Stimulated activated CD8-positive, alpha-beta memory T cell treated with anti-CD3 and anti-CD28 coated beads, Interleukin-2, amount 100 ng/mL, for 1 hour (primary cell): Measurements from ENCODE around the gene ABCB4.

Source experiments
- DNase-seq, 2 donors: peaks; one replicate each; pipeline ENCODE4 v3.0.0-alpha.2; 2020; ENCODE audit warnings: low read depth in 2 of 2

ABCB4 gene

DNA sequence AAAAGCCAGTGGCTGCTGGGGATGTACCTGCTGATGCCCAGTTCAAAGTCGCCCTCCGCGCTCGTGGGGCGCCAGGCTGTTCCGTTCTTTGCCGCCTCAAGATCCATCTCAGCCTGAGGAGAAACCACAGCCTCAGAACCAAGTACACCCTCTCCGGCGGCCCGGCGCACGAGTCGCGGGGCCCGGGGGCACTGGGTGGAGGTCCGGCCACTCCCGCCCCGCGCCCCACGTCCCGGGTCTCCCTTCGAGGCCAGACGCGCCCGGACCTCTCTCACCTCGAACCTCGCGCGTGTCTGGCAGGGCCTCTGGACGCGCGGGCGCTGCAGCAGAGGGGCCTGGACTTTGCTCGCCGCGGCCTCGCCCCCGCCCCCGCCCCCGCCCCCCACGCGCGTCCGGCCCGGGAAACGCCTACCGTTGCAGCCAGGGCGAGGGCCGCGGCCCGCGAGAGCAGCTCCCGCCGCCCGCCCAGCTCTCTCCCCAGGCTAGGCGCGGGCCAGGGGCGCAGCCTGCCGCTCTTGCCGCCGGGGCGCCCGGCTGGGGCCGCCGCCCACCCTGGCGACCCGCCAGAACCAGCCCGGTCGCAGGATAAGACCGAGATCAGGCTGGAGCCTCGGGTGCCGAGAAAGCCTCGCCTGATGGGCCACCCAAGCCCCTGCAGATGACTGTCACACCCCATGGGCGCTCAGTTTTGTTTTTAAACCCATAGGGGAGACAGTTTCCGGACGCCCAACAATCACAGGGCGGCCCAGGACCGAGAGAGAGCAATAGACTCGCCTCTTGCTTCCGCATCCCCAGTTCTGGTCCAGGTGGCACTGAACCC lies at the start of gene ABCB4:
Gene ABCB4 (minus strand): TSS at position 322 of the 820 bp plus-strand sequence. CDS start 215 bp downstream, at position 107.
- no peak for DNase-seq

- no peak for DNase-seq
These were observed 43.3 kb upstream of the ABCB4 start for GRCh38 chr7:87518735-87519134.

DNA sequence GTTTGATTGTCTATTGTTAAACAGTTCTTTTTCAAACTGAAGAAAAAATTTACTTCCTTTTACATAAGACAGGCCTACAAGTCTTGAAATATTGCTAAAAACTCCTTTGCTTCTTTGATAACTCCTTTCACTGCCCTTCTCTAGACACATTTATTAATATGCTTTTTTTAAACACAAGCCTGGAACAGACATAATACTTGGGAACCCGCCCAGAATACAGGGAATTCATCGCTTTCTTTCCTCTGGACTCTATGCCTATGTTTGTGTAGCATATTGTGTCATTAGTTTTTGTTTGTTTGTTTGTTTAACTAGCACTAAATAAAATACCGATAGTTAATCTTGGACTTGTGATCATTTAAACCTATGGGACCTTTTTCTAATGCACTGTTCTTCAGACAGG lies 42.4 kb upstream of the ABCB4 start:
- DNase-seq = no peak

DNA sequence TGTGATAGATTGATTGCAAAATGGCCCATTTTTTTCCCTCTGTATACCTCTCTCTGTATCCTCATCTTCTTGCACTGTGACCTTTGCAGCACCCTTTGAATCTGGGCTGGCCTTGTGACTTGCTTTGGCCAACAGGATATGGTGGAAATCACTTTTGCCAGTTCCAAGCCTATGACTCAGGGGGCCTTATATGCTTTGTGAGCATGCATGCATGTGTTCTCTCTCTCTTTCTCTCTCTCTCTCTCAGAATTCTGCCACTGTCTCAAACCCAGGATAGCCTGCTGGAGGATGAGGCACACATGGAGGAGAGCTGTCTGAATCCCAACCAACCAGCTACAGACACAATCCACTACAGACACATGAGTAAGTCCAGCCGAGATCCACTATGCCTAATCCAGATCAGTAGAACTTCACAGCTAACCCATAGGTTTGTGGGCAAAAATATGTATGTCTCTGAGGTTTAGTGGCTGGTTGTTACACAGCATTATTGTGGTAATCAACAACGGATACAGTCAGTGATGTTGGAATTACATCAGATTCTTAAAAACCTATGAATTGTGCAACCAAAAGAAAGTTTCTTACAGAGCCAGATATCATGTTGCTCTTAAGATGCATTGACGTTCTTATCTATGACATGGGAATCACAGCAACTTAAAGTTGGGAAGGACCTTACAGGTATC lies 41.8 kb upstream of the ABCB4 start:
- no peak for DNase-seq

- DNase-seq = no peak
These were observed 38.4 kb upstream of the ABCB4 start for GRCh38 chr7:87513735-87514335.

DNA sequence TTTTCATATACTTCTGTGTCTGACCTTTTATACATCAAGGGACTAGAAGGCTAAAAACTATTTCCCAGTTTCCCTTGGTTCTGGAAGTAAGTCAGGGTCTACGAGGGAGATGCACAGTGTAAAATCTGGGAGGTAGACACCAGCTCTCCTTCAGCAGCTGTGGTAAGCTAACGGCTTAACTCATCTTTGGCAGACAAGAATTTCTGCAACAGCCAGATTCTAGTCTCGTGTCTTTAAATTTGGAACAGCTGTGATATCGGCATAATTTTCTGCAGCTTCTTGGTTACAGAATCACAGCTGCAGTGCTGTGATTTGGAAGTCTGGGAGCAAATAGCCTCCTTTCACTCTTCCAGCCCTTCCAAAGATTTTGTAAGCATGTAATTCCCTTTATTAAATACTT lies 37.4 kb upstream of the ABCB4 start:
- DNase-seq = no peak

DNA sequence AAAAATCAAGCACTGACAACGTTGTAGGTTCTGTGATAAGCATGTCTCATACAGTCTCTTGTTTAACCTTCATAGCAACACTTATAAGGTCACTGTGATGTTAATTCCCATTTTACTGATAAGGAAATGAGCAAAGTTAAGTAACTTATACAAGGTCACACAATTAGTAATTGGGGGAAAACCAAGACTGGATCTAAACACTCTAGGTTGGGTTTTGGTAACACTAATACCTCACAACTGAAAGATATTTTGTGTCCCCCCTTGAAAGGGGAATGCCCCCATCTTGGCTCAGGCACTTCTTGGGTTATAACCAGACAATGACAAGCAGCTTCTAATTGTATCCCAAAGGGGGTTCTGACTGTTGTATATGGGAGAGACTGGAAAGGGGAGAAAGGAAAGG lies 36.0 kb upstream of the ABCB4 start:
- DNase-seq = no peak

DNA sequence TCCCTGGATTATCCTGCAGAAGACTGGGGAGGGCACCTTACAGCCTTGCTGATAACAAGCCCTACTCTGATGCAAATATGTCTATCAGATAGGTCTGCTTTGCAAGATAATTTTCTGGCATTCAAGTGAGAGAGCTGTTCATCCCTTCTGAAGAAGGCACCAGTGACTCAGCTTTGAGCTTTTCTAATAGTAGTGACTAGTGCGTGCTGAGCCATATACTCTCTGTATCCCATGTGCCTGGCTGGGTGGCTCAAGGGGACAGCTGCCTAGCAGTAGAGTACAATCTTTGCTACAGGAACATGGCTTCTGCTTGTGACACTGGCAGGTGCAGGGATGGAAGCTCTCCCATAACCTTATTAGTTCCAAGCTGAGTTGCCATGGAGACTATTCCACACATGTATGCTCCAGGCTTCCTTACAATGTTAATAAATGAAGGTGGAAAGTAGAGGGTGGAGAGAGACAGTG lies 35.0 kb upstream of the ABCB4 start:
- DNase-seq = no peak

- no peak for DNase-seq
These were observed 32.0 kb upstream of the ABCB4 start for GRCh38 chr7:87507446-87507845.

- no peak for DNase-seq
These were observed 31.0 kb upstream of the ABCB4 start for GRCh38 chr7:87506246-87507180.

DNA sequence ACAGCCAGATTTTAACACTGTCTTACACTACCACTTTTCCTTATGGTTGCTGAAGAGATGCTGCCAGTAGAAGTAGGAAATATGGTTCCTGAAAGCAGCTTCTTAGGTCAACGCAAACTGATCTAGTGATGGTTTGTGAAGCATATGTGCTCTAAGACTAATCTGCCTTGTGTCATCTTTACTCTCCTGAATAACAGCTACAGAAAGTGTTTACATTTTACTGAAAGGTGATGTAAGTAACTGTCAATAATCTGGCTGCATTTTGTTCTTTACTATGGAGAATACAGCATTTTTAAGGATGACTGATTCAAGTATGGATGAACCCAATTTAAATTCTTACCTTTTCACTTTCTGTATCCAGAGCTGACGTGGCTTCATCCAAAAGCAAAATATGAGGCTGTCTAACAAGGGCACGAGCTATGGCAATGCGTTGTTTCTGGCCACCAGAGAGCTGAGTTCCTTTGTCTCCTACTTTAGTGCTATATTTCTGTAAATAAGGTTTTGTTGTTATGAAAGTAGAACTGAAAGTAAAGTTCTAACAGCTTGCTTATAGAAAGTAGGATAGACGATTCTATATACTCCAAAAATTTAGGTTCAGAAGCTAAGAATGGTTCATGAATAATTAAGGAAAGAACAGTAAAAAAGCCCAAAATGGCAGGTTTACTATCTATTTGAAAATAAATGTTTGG lies 30.2 kb upstream of the ABCB4 start:
- no peak for DNase-seq

DNA sequence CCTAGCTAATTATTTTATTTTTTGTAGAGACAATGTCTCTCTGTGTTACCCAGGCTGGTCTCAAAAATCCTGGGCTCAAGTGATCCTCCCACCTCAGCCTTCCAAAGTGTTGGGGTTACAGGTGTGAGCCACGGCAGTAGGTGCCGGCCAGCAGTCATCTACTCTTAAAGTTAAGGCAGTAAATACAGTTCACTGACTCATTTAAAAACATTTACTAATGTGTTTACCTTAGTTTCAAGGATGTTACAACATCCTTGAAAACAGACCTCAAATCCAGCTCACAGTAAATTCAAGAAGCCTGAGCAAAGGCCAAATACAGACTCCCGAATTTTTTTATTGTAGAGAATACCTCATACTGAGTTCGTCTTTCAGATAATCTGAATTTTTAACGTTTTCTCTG lies 29.6 kb upstream of the ABCB4 start:
- DNase-seq = no peak

- no peak for DNase-seq
These were observed 24.0 kb upstream of the ABCB4 start for GRCh38 chr7:87499494-87499893.

DNA sequence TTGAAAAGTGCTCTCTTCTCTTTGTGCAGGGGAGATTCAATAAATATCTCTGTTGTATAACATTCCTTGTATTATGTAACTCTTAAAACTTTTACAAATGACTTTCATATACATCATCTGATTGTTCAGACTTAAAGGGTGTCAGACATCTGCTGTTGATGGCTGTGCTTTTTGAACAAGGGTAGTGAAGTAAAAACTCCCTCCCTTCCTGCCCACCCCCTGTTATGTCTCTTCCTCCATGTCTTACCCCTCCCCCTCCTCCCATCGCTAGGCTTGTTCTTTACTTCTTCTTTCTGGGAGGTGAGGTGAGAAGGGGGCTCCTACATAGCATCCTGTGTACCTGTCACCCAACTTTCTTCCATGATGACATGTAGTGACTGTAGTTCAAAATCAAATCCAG lies 23.4 kb upstream of the ABCB4 start:
- no peak for DNase-seq

GRCh38 chr7:87497482-87497881 lies 22.0 kb upstream of the ABCB4 start:
- DNase-seq = no peak

DNA sequence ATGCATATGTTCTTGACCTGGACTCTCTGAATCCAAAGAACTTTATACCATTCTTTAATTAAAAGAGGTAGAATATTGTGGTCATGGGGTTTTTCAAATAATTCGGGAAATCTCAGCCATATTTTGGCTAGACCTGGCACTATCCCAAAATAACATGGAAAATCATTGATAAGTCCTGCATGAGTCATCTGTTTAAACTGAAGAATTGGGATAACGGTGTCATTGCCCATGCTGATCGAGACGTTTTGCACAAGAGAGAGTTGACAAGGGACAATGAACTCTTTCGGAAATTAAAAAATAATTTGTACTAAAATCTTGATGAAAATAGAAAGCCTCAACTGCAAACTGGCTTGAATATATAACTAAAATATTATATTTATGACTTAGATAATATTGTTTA lies 19.9 kb upstream of the ABCB4 start:
- DNase-seq = no peak

DNA sequence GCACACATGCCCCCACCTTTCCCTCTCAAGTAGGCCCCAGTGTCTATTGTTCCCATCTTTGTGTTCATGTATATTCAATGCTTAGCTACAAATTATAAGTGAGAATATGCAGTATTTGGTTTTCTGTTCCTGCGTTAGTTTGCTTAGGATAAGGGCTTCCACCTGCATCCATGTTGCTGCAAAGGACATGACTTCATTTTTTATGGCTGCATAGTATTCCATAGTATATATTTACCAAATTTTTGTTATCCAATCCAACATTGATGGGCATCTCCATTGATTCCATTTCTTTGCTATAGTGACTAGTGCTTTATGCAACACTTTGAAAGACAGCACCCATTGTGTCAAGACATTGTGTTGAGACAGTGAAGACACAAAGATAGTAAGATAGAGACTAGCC lies 19.0 kb upstream of the ABCB4 start:
- DNase-seq = no peak

DNA sequence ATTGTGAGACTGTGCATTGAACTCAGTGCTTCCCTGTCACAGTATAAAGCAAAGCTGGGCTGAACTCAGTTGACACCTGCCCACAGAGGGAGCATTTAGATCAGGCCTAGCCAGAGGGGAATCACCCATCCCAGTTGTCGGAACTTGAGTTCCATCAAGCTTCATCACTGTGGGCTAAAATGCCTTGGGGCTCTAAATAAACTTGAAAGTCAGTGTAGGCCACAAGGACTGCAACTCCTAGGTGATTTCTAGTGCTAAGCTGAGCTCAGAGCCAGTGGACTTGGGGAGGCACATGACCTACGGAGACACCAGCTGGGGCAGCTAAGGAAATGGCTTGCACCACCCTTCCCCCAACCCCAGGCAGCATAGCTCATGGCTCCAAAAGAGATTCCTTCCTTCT lies 7.7 kb upstream of the ABCB4 start:
- no peak for DNase-seq

DNA sequence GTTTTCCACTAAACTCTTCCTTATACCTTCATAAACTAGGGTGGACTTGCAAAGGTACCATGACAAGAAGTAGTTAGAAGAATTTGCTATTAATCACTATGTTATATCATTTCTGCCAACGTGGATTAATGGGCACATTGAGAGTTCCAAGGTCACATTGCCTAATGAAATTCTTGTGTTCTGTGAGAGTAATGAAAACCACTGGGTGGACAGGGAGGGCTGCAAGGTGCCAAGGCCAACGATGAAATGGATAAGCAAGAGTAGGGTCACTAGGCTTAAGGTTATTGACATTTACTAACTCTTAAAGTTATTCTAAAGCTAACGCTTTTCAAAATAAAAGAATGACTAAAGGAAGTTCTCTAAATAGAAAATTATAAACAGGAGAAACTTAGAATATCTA lies 6.6 kb upstream of the ABCB4 start:
- no peak for DNase-seq

- no peak for DNase-seq
These were observed 4.9 kb upstream of the ABCB4 start for GRCh38 chr7:87480386-87480785.

GRCh38 chr7:87479951-87480350 lies 4.5 kb upstream of the ABCB4 start:
- no peak for DNase-seq
